ENCODE data around the gene SCGB3A2.
"Not testable (repeated sequence)": the region's sequence is repeated elsewhere in the genome, so short reads cannot be mapped to it uniquely, and the experiment has no call there.

The SCGB3A2 gene

GRCh38 chr5:147869892-147870291 lies 8.6 kb upstream of the SCGB3A2 start:
- not testable (repeated sequence) for H3K4me3 ChIP-seq (ENCODE audit: low read length); H3K9me3 ChIP-seq (ENCODE audit: control insufficient read depth, low read length); H3K36me3 ChIP-seq (ENCODE audit: control insufficient read depth, insufficient read depth, low read length); H3K4me1 ChIP-seq (ENCODE audit: control insufficient read depth, insufficient read depth, low read length); H3K9ac ChIP-seq (ENCODE audit: low read length); H3K27me3 ChIP-seq (ENCODE audit: control insufficient read depth, insufficient read depth, low read length)

- not testable (repeated sequence) for H3K27me3 ChIP-seq (ENCODE audit: control insufficient read depth, insufficient read depth, low read length); H3K9ac ChIP-seq (ENCODE audit: low read length); H3K4me1 ChIP-seq (ENCODE audit: control insufficient read depth, insufficient read depth, low read length); H3K36me3 ChIP-seq (ENCODE audit: control insufficient read depth, insufficient read depth, low read length); H3K9me3 ChIP-seq (ENCODE audit: control insufficient read depth, low read length); H3K4me3 ChIP-seq (ENCODE audit: low read length)
Measured at GRCh38 chr5:147871980-147872549, 6.4 kb upstream of the SCGB3A2 start.

- not testable (repeated sequence) for H3K4me3 ChIP-seq (ENCODE audit: low read length); H3K9ac ChIP-seq (ENCODE audit: low read length); H3K36me3 ChIP-seq (ENCODE audit: control insufficient read depth, insufficient read depth, low read length); H3K27me3 ChIP-seq (ENCODE audit: control insufficient read depth, insufficient read depth, low read length); H3K9me3 ChIP-seq (ENCODE audit: control insufficient read depth, low read length); H3K4me1 ChIP-seq (ENCODE audit: control insufficient read depth, insufficient read depth, low read length)
Measured at GRCh38 chr5:147872744-147873435, 5.6 kb upstream of the SCGB3A2 start.

- H3K27me3 ChIP-seq (ENCODE audit: control insufficient read depth, insufficient read depth, low read length); H3K36me3 ChIP-seq (ENCODE audit: control insufficient read depth, insufficient read depth, low read length); H3K4me1 ChIP-seq (ENCODE audit: control insufficient read depth, insufficient read depth, low read length); H3K9ac ChIP-seq (ENCODE audit: low read length); H3K4me3 ChIP-seq (ENCODE audit: low read length); H3K9me3 ChIP-seq (ENCODE audit: control insufficient read depth, low read length): not testable (repeated sequence)
Measured at GRCh38 chr5:147874118-147874875, 4.2 kb upstream of the SCGB3A2 start.

- Histone ChIP-seq H3K4me3 (ENCODE audit: low read length) (no peak overlapping the region), H3K4me1 (ENCODE audit: control insufficient read depth, insufficient read depth, low read length) (no peaks in the 10 kb centered on the region), H3K9ac (ENCODE audit: low read length) (no peak overlapping the region), H3K27me3 (ENCODE audit: control insufficient read depth, insufficient read depth, low read length) (no peaks in the 10 kb centered on the region), H3K36me3 (ENCODE audit: control insufficient read depth, insufficient read depth, low read length) (no peaks in the 10 kb centered on the region), H3K9me3 (ENCODE audit: control insufficient read depth, low read length) (no peaks in the 10 kb centered on the region)
Measured at GRCh38 chr5:147874910-147875367, 3.6 kb upstream of the SCGB3A2 start.

GRCh38 chr5:147876141-147876540 lies 2.4 kb upstream of the SCGB3A2 start:
- no peak overlapping the region for H3K4me3 ChIP-seq (ENCODE audit: low read length)
- H3K27me3 ChIP-seq (ENCODE audit: control insufficient read depth, insufficient read depth, low read length) = no peaks in the 10 kb centered on the region
- no peaks in the 10 kb centered on the region for H3K4me1 ChIP-seq (ENCODE audit: control insufficient read depth, insufficient read depth, low read length)
- H3K9ac ChIP-seq (ENCODE audit: low read length) = no peak overlapping the region
- no peaks in the 10 kb centered on the region for H3K36me3 ChIP-seq (ENCODE audit: control insufficient read depth, insufficient read depth, low read length)
- H3K9me3 ChIP-seq (ENCODE audit: control insufficient read depth, low read length) = no peaks in the 10 kb centered on the region

- Histone ChIP-seq H3K4me3 (ENCODE audit: low read length) (no peak overlapping the region), H3K27me3 (ENCODE audit: control insufficient read depth, insufficient read depth, low read length) (no peaks in the 10 kb centered on the region), H3K36me3 (ENCODE audit: control insufficient read depth, insufficient read depth, low read length) (no peaks in the 10 kb centered on the region), H3K9me3 (ENCODE audit: control insufficient read depth, low read length) (no peaks in the 10 kb centered on the region), H3K4me1 (ENCODE audit: control insufficient read depth, insufficient read depth, low read length) (no peaks in the 10 kb centered on the region), H3K9ac (ENCODE audit: low read length) (no peak overlapping the region)
Measured at GRCh38 chr5:147876626-147877025, 1.9 kb upstream of the SCGB3A2 start.

GRCh38 chr5:147879784-147880183 lies 1.3 kb downstream of the SCGB3A2 start:
- no peak overlapping the region for H3K9ac ChIP-seq (ENCODE audit: low read length)
- no peaks in the 10 kb centered on the region for H3K27me3 ChIP-seq (ENCODE audit: control insufficient read depth, insufficient read depth, low read length)
- no peak overlapping the region for H3K4me3 ChIP-seq (ENCODE audit: low read length)
- no peaks in the 10 kb centered on the region for H3K4me1 ChIP-seq (ENCODE audit: control insufficient read depth, insufficient read depth, low read length)
- no peaks in the 10 kb centered on the region for H3K36me3 ChIP-seq (ENCODE audit: control insufficient read depth, insufficient read depth, low read length)
- no peaks in the 10 kb centered on the region for H3K9me3 ChIP-seq (ENCODE audit: control insufficient read depth, low read length)

- H3K9me3 ChIP-seq (ENCODE audit: control insufficient read depth, low read length) = no peaks in the 10 kb centered on the region
- no peaks in the 10 kb centered on the region for H3K27me3 ChIP-seq (ENCODE audit: control insufficient read depth, insufficient read depth, low read length)
- H3K4me1 ChIP-seq (ENCODE audit: control insufficient read depth, insufficient read depth, low read length) = no peaks in the 10 kb centered on the region
- no peaks in the 10 kb centered on the region for H3K36me3 ChIP-seq (ENCODE audit: control insufficient read depth, insufficient read depth, low read length)
- H3K9ac ChIP-seq (ENCODE audit: low read length) = no peak overlapping the region
- H3K4me3 ChIP-seq (ENCODE audit: low read length) = no peak overlapping the region
Measured at GRCh38 chr5:147880487-147880886, 2.0 kb downstream of the SCGB3A2 start.

- H3K9me3 ChIP-seq (ENCODE audit: control insufficient read depth, low read length) = no peaks in the 10 kb centered on the region
- no peak overlapping the region for H3K4me3 ChIP-seq (ENCODE audit: low read length)
- no peaks in the 10 kb centered on the region for H3K4me1 ChIP-seq (ENCODE audit: control insufficient read depth, insufficient read depth, low read length)
- H3K9ac ChIP-seq (ENCODE audit: low read length) = no peak overlapping the region
- H3K27me3 ChIP-seq (ENCODE audit: control insufficient read depth, insufficient read depth, low read length) = no peaks in the 10 kb centered on the region
- H3K36me3 ChIP-seq (ENCODE audit: control insufficient read depth, insufficient read depth, low read length) = no peaks in the 10 kb centered on the region
Measured at GRCh38 chr5:147882586-147883313, 4.2 kb downstream of the SCGB3A2 start.

GRCh38 chr5:147887026-147887627 lies 8.6 kb downstream of the SCGB3A2 start:
- Histone ChIP-seq H3K9me3 (ENCODE audit: control insufficient read depth, low read length) (no peaks in the 10 kb centered on the region), H3K9ac (ENCODE audit: low read length) (no peak overlapping the region), H3K4me1 (ENCODE audit: control insufficient read depth, insufficient read depth, low read length) (peaks cover 3% of the 10 kb centered on the region), H3K36me3 (ENCODE audit: control insufficient read depth, insufficient read depth, low read length) (no peaks in the 10 kb centered on the region), H3K27me3 (ENCODE audit: control insufficient read depth, insufficient read depth, low read length) (no peaks in the 10 kb centered on the region), H3K4me3 (ENCODE audit: low read length) (no peak overlapping the region)

Measured in mucosa of stomach (tissue), 1 donor.